Muscle layer of colon (tissue), 2 donors: ENCODE data around the gene PPIL6.
"Not testable (repeated sequence)": the region's sequence is repeated elsewhere in the genome, so short reads cannot be mapped to it uniquely, and the experiment has no call there.

Source experiments
- H3K27ac ChIP-seq: one replicate; pipeline ENCODE4 v1.7.0; 2013; ENCODE audit warnings: low read depth, mild to moderate bottlenecking, low read length, moderate library complexity
- H3K27me3 ChIP-seq, 2 donors: one replicate each; pipeline ENCODE4 v1.7.0; 2013; ENCODE audit warnings: low read length in 2 of 2, mild to moderate bottlenecking in 2 of 2; ENCODE audit not compliant: insufficient read depth in 2 of 2, control insufficient read depth in 1 of 2
- H3K36me3 ChIP-seq: one replicate; pipeline ENCODE4 v1.7.0; 2013; ENCODE audit warnings: mild to moderate bottlenecking, low read length; ENCODE audit not compliant: insufficient read depth
- H3K4me1 ChIP-seq: one replicate; pipeline ENCODE4 v1.7.0; 2013; ENCODE audit warnings: mild to moderate bottlenecking, low read length; ENCODE audit not compliant: insufficient read depth
- H3K4me3 ChIP-seq, 2 donors: one replicate each; pipeline ENCODE4 v1.7.0; 2013; ENCODE audit warnings: low read length in 2 of 2, low read depth in 1 of 2, mild to moderate bottlenecking in 1 of 2, moderate library complexity in 1 of 2
- H3K9ac ChIP-seq: one replicate; pipeline ENCODE4 v1.7.0; 2013; ENCODE audit warnings: low read length
- H3K9me3 ChIP-seq: one replicate; pipeline ENCODE4 v1.7.0; 2013; ENCODE audit warnings: mild to moderate bottlenecking, low read length
- donor health status: abdominal sarcoma.
- donor health status: Adenocarcinoma of cecum.

The PPIL6 gene

GRCh38 chr6:109461733-109462526 is 21.5 kb upstream of the PPIL6 start:
- Histone ChIP-seq H3K4me1 (peaks cover under 1% of the 10 kb centered on the region), H3K27ac (no peak overlapping the region), H3K4me3 (no peak overlapping the region), H3K9me3 (no peaks in the 10 kb centered on the region), H3K9ac (no peak overlapping the region), H3K27me3 (no peaks in the 10 kb centered on the region), H3K36me3 (peaks cover 15% of the 10 kb centered on the region)

DNA sequence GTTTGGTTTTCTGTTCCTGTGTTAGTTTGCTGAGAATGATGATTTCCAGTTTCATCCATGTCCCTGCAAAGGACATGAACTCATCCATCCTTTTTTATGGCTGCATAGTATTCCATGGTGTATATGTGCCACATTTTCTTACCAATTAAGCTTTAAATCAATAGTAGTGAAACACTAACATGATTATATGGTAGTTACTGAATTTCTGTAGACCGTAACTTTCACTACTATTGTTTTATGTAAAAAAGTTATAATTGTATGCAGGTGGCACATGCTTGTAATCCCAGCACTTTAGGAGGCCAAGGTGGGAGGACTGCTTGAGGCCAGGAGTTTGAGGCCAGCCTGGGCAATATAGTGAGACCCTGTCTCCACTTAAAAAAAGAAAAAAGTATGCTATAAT is 20.8 kb upstream of the PPIL6 start:
- not testable (repeated sequence) for H3K27ac ChIP-seq

GRCh38 chr6:109460161-109460829 is 19.9 kb upstream of the PPIL6 start:
- H3K27ac ChIP-seq, result no peak overlapping the region
- peaks cover 9% of the 10 kb centered on the region for H3K4me1 ChIP-seq
- H3K9me3 ChIP-seq, result no peaks in the 10 kb centered on the region
- H3K9ac ChIP-seq, result no peak overlapping the region
- H3K36me3 ChIP-seq, result peaks cover 4% of the 10 kb centered on the region
- no peak overlapping the region for H3K4me3 ChIP-seq
- no peaks in the 10 kb centered on the region for H3K27me3 ChIP-seq

More for the DNA sequence above, 20.8 kb upstream of the PPIL6 start:
- not testable (repeated sequence) for H3K4me1 ChIP-seq, H3K4me3 ChIP-seq, H3K27me3 ChIP-seq, H3K9ac ChIP-seq, H3K9me3 ChIP-seq
- H3K36me3 ChIP-seq, result peaks cover 13% of the 10 kb centered on the region

GRCh38 chr6:109458774-109459531 is 18.5 kb upstream of the PPIL6 start:
- H3K27me3 ChIP-seq, result no peaks in the 10 kb centered on the region
- H3K36me3 ChIP-seq, result no peaks in the 10 kb centered on the region
- H3K4me3 ChIP-seq, result no peak overlapping the region
- no peak overlapping the region for H3K27ac ChIP-seq
- no peak overlapping the region for H3K9ac ChIP-seq
- H3K9me3 ChIP-seq, result no peaks in the 10 kb centered on the region
- peaks cover 16% of the 10 kb centered on the region for H3K4me1 ChIP-seq

DNA sequence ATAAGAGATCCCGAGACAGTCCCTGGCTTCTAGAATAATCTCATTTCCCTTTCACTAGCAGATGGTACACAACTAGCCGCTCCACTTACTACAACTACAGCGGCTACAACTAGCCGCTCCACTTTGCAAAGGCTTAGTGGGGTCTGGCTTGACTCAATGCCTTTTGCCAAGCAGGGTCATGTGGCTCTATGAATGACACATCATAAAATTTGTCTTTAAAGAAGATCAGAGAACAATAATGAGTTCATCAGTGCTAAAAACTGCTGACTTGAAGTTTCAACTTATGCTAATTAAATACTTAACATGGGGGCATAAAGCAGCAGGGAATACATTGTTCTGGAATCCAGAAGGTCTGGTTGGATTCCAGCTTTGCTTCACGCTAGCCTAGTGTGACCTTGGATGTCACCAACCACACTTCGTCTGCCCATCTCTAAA is 17.2 kb upstream of the PPIL6 start:
- Histone ChIP-seq H3K9ac (no peak overlapping the region), H3K4me3 (no peak overlapping the region)

DNA sequence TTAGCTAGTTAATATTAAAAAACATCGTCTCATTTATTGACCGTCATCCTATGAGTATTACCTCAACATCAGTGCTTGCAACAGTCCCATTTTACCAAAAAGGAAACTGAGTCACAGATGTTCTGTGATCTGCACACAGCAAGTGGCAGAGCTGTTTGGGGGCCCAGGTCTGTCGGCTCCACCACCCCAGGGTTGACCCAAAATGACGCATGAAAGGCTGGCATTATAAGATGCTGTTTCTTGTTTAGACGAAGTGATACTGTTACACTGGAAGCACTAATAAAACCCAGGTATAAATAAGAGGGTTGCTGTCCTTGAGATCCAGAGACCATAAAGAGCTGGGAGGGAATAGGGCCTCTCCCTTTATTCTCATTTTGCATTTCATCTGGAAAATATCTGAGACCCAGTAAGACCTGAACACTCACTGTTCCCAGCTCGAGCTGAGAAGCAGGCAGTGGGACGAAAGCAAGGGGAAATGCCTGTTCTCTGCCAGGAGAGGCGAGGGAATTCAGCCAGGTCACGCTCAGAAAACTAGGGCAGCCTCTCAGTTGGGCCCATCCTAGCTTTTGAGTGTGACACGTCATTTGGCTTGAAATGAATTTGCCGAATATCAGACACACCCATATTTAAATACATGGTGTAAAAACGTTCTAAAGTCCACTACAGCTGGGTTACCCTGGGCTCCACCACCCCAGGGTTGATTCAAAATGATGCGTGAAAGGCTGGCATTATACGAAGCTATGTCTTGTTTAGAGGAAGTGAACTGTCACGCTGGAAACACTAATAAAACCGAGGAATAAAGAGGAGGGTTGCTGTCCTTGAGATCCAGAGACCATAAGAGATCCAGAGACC is 16.5 kb upstream of the PPIL6 start:
- peaks cover 18% of the 10 kb centered on the region for H3K4me1 ChIP-seq
- H3K9me3 ChIP-seq, result no peaks in the 10 kb centered on the region
- H3K27me3 ChIP-seq, result no peaks in the 10 kb centered on the region
- no peak overlapping the region for H3K9ac ChIP-seq
- H3K36me3 ChIP-seq, result no peaks in the 10 kb centered on the region
- H3K4me3 ChIP-seq, result peak overlapping the region in 1 of 2 donors; percentile 58
- no peak overlapping the region for H3K27ac ChIP-seq

More for the DNA sequence above, 17.2 kb upstream of the PPIL6 start:
- no peaks in the 10 kb centered on the region for H3K36me3 ChIP-seq
- H3K4me1 ChIP-seq, result peaks cover 18% of the 10 kb centered on the region
- H3K27ac ChIP-seq, result no peak overlapping the region
- no peaks in the 10 kb centered on the region for H3K27me3 ChIP-seq
- no peaks in the 10 kb centered on the region for H3K9me3 ChIP-seq

GRCh38 chr6:109456111-109456583 is 15.7 kb upstream of the PPIL6 start:
- Histone ChIP-seq H3K4me1 (peaks cover 18% of the 10 kb centered on the region), H3K9ac (no peak overlapping the region), H3K9me3 (no peaks in the 10 kb centered on the region)

DNA sequence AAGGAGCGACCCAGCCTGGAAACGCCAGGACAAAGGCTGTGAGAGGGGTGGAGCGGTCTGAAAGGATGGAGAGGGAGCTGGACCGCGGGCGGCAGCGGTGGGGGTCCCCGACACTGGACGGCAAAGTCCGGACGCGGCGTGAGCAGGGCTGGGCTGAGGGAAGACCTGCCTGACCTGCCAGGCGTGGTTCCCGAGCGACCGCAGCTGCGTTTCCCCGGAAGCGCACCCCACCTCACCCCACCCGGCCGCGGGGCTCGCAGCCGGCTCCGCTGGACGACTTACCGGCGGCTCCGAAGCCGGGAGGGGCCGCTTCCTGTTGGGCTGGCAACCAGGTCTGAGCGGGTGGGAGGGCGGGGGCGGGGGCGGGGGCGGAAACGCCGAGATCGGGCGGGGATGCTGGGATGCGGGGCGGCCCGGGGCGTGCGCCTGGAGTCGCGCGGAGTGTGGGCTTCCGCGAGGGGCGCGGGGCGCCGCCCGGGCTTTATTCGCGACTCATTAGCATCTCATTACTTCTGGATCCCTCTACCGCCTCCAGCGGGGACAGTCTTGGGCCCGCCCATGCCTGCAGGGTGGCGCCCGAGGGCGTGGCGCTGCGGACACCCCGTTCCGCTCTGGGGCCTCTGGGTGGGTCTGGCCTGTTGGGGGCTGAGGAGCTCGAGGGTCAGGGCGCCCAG is 15.1 kb upstream of the PPIL6 start, which contains the start of gene MICAL1:
Gene MICAL1, minus strand, starts transcription at position 336 of the 674 bp plus-strand sequence. CDS start 1,576 bp downstream, outside the sequence.
- H3K9me3 ChIP-seq, result no peaks in the 10 kb centered on the region
- H3K4me3 ChIP-seq, result peak within 1 kb of the TSS; percentile 50 to 65
- H3K27me3 ChIP-seq, result no peaks in the 10 kb centered on the region
- H3K27ac ChIP-seq, result no peak within 1 kb of the TSS
- H3K4me1 ChIP-seq, result peaks cover 18% of the 10 kb centered on the region
- H3K9ac ChIP-seq, result no peak within 1 kb of the TSS
- H3K36me3 ChIP-seq, result no peaks in the 10 kb centered on the region

More at GRCh38 chr6:109456111-109456583, 15.7 kb upstream of the PPIL6 start:
- H3K36me3 ChIP-seq, result no peaks in the 10 kb centered on the region
- H3K27ac ChIP-seq, result no peak overlapping the region
- H3K27me3 ChIP-seq, result no peaks in the 10 kb centered on the region
- H3K4me3 ChIP-seq, result peak overlapping the region; percentile 50 to 58

DNA sequence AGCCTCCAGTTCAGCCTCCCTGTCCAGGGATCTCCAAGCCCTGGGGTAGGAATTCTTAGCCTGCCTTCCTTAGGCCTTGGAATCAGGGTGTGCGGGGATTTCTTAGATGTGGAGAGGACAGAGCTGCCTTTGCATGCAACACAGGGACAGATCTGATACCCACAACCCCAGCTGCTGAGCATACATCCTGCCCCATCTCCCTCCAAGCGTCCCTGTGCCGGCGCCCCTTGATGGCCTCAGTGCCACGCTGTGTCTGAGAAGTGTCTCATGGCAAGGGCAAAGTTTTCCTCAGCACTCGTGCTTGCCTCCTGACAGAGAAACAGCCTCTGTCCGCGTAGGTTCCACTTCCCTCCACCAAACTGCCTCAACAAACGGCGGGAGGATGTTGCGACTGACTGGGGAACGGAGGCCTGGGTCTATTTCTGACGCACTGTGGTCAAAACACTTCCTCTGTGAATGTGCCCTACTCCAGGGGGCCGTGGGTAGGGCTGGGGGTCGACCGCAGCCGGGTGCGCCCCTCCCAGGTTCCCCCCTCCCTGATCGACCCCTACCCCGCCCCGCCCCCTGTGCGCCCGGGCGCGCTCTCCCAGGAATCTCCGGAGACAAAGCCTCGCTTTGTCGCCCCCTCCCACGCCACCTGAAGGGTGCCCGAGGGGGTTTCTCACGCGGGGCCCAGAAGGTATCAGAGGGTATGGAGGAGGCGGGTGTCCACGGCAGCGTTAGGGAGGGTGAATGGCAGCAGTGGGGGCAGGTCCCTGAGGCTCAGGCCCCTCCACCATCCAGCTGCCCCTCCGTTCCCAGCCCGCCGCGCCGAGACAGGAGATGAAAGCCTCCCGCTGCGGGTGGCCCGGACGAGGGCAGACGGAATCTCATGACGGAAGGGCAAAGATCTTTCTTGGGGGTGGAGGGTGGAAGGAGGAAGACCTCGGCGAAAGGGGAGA is 14.3 kb upstream of the PPIL6 start:
- peak overlapping the region; percentile 49 to 65 for H3K4me3 ChIP-seq
- no peaks in the 10 kb centered on the region for H3K27me3 ChIP-seq
- H3K27ac ChIP-seq, result no peak overlapping the region
- no peaks in the 10 kb centered on the region for H3K9me3 ChIP-seq
- peaks cover 18% of the 10 kb centered on the region for H3K4me1 ChIP-seq
- no peaks in the 10 kb centered on the region for H3K36me3 ChIP-seq
- no peak overlapping the region for H3K9ac ChIP-seq
